GM23248 (cell line): ENCODE data around the gene AMZ2. TPM values are rescaled to one million over a fixed set of nuclear protein-coding genes. Genes with fewer than 3 reads are reported as not detected.

Experiments
- DNase-seq: peaks from one replicate; pipeline ENCODE4 v3.0.0-alpha.2; 2015
- H2AFZ ChIP-seq: fragments of 200-600 bp; sonication (generic); 2 replicates; pipeline ENCODE4 v1.6.1; 2016; ENCODE audit warnings: antibody characterized with exemption
- H3F3A ChIP-seq: fragments of 200-600 bp; sonication (generic); 2 replicates; pipeline ENCODE4 v1.6.1; 2016; ENCODE audit warnings: mild to moderate bottlenecking, antibody characterized with exemption, mixed run types; ENCODE audit not compliant: insufficient read depth
- H3K27ac ChIP-seq: fragments of 200-600 bp; sonication (generic); 2 replicates; pipeline ENCODE4 v1.5.1; 2016; ENCODE audit warnings: mild to moderate bottlenecking
- H3K27me3 ChIP-seq: fragments of 200-600 bp; sonication (generic); replicated peaks from 2 replicates; pipeline ENCODE4 v1.6.1; 2016; ENCODE audit warnings: mild to moderate bottlenecking; ENCODE audit not compliant: insufficient read depth
- H3K36me3 ChIP-seq: fragments of 200-600 bp; sonication (generic); 2 replicates; pipeline ENCODE4 v1.6.1; 2016; ENCODE audit warnings: low read depth, mild to moderate bottlenecking
- H3K4me1 ChIP-seq: fragments of 200-600 bp; sonication (generic); 2 replicates; pipeline ENCODE4 v1.6.1; 2016; ENCODE audit warnings: mild to moderate bottlenecking; ENCODE audit not compliant: insufficient read depth
- H3K4me2 ChIP-seq: fragments of 200-600 bp; sonication (generic); one replicate; pipeline ENCODE4 v1.6.1; 2016; ENCODE audit warnings: mild to moderate bottlenecking; ENCODE audit not compliant: unreplicated experiment
- H3K4me3 ChIP-seq: fragments of 200-600 bp; sonication (generic); 2 replicates; pipeline ENCODE4 v1.5.1; 2016; ENCODE audit warnings: mild to moderate bottlenecking
- H3K79me2 ChIP-seq: fragments of 200-600 bp; sonication (generic); 2 replicates; pipeline ENCODE4 v1.6.1; 2016; ENCODE audit warnings: mild to moderate bottlenecking; ENCODE audit not compliant: insufficient read depth
- H3K9ac ChIP-seq: fragments of 200-600 bp; sonication (generic); 2 replicates; pipeline ENCODE4 v1.6.1; 2016; ENCODE audit warnings: mild to moderate bottlenecking
- H3K9me2 ChIP-seq: fragments of 200-600 bp; sonication (generic); 2 replicates; pipeline ENCODE4 v1.6.1; 2016; ENCODE audit warnings: mixed run types, mild to moderate bottlenecking, moderate library complexity; ENCODE audit not compliant: insufficient read depth
- H3K9me3 ChIP-seq: fragments of 200-600 bp; sonication (generic); one replicate; pipeline ENCODE4 v1.6.1; 2017; ENCODE audit warnings: low read depth
- H4K20me1 ChIP-seq: fragments of 200-600 bp; sonication (generic); 2 replicates; pipeline ENCODE4 v1.6.0; 2016; ENCODE audit not compliant: insufficient read depth
- EZH2 ChIP-seq: fragments of 200-600 bp; sonication (generic); IDR thresholded peaks from 2 replicates; pipeline ENCODE4 v1.6.1; 2018; ENCODE audit warnings: antibody characterized with exemption, mild to moderate bottlenecking; ENCODE audit not compliant: insufficient read depth, poor library complexity, severe bottlenecking
- EZH2phosphoT487 ChIP-seq: fragments of 200-600 bp; sonication (generic); IDR thresholded peaks from 2 replicates; pipeline ENCODE4 v1.6.1; 2018; ENCODE audit warnings: antibody characterized with exemption, moderate library complexity, mild to moderate bottlenecking, low read depth; ENCODE audit not compliant: insufficient read depth
- WGBS, 2 experiments: methylation state at CpG; one replicate each; pipeline ENCODE4 v1.1.6; 2015 to 2017; ENCODE audit warnings: low lambda C conversion rate in 2 of 2, low coverage in 1 of 2; ENCODE audit errors: missing lambda C conversion rate in 2 of 2; 5-methylcytosine and 5-hydroxymethylcytosine counted together
- in situ Hi-C: fragments of 300-500 bp; cut with MboI; formaldehyde crosslinking; loops from 2 replicates; pipeline ENCODE4 v1.15.0; 2020
- polyA plus RNA-seq: library from polyadenylated mRNA; unstranded; fragments of >200 nt; fragmentation: Nextera tagmentation; extraction: Ambion mirVana; gene quantifications from 2 replicates; pipeline ENCODE4 v1.2.1, GENCODE V29; 2016
- total RNA-seq: library from RNA; depleted of rRNA; stranded (reverse); fragments of >200 nt; shearing (Covaris generic); gene quantifications from 2 replicates; pipeline ENCODE4 v1.2.3, GENCODE V29; 2014

Gene AMZ2
- total and polyA plus RNA-seq, 2 experiments from 2014 or later, result 96.7 to 117 TPM

- Histone ChIP-seq H3K27ac (no peak overlapping the region), H3K4me1 (peaks cover 5% of the 10 kb centered on the region; the same call in 1 of the 2 replicates), H3K9me3 (no peaks in the 10 kb centered on the region), H3K4me3 (no peak overlapping the region), H2AFZ (no peak overlapping the region), H3K9me2 (no peaks in the 10 kb centered on the region), H3K36me3 (no peaks in the 10 kb centered on the region), H3K79me2 (no peaks in the 10 kb centered on the region), H4K20me1 (no peaks in the 10 kb centered on the region), H3K4me2 (no peak overlapping the region), H3K27me3 (0 out of 2 replicates have a peak, but pooled peaks cover 4% of the 10 kb centered on the region), H3F3A (peaks cover 10% of the 10 kb centered on the region), H3K9ac (no peak overlapping the region)
- TF ChIP-seq EZH2 (no peak), EZH2phosphoT487 (no peak)
- in situ Hi-C loops, result no loop called here
- no peak for DNase-seq
- WGBS, 2 experiments, result 95 to 96% methylated on average over 6 of the region's 6 CpGs
Observed at GRCh38 chr17:68293490-68294195, 45.8 kb downstream of the AMZ2 start.

DNA sequence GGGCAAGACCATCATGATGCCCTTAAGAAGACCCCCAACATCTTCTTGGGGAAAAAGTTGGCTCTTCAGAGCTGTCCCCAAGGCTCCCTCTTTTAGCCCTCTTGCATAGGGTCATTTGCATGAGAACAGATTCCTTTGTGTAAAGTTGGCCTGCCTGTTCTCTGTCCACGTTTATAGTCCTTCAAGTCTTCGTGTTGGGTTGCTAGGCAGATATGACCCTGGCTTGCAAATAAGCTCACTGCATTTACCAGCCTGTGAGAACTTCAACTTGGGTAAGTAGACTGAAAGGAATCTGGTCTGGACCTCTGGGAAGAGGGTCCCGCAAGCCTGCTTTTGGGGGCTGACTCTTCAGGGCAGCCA lies 46.3 kb downstream of the AMZ2 start:
- Histone ChIP-seq H3K27ac (no peak overlapping the region), H4K20me1 (no peaks in the 10 kb centered on the region), H3F3A (peaks cover 10% of the 10 kb centered on the region), H3K9me2 (no peaks in the 10 kb centered on the region), H3K4me1 (peaks cover 5% of the 10 kb centered on the region; the same call in 1 of the 2 replicates), H3K27me3 (0 out of 2 replicates have a peak, but pooled peaks cover 4% of the 10 kb centered on the region), H3K36me3 (no peaks in the 10 kb centered on the region), H3K4me3 (no peak overlapping the region), H3K4me2 (no peak overlapping the region), H3K9me3 (no peaks in the 10 kb centered on the region), H2AFZ (no peak overlapping the region), H3K9ac (no peak overlapping the region), H3K79me2 (no peaks in the 10 kb centered on the region)
- TF ChIP-seq EZH2, result no peak
- TF ChIP-seq EZH2phosphoT487, result no peak
- 93 to 94% methylated on average over 3 of the region's 3 CpGs for WGBS, 2 experiments
- in situ Hi-C loops, result no loop called here
- DNase-seq, result no peak

GRCh38 chr17:68294617-68295016 lies 46.8 kb downstream of the AMZ2 start:
- TF ChIP-seq EZH2phosphoT487 (no peak), EZH2 (no peak)
- H3K9me3 ChIP-seq, result no peaks in the 10 kb centered on the region
- no peak overlapping the region for H3K9ac ChIP-seq
- in situ Hi-C loops, result no loop called here
- H3K4me2 ChIP-seq, result no peak overlapping the region
- WGBS, 2 experiments, result 81 to 85% methylated on average over 4 of the region's 4 CpGs
- no peak overlapping the region for H3K4me3 ChIP-seq
- H3F3A ChIP-seq, result peaks cover 10% of the 10 kb centered on the region
- H2AFZ ChIP-seq, result no peak overlapping the region
- H3K79me2 ChIP-seq, result no peaks in the 10 kb centered on the region
- no peak for DNase-seq
- no peaks in the 10 kb centered on the region for H4K20me1 ChIP-seq
- H3K4me1 ChIP-seq, result peaks cover 5% of the 10 kb centered on the region; the same call in 1 of the 2 replicates
- H3K27ac ChIP-seq, result no peak overlapping the region
- H3K36me3 ChIP-seq, result no peaks in the 10 kb centered on the region
- no peaks in the 10 kb centered on the region for H3K9me2 ChIP-seq
- 0 out of 2 replicates have a peak, but pooled peaks cover 4% of the 10 kb centered on the region for H3K27me3 ChIP-seq

- Histone ChIP-seq H3K9ac (no peak overlapping the region), H3K79me2 (no peaks in the 10 kb centered on the region), H3K4me1 (peaks cover 5% of the 10 kb centered on the region; the same call in 1 of the 2 replicates), H3F3A (peaks cover 10% of the 10 kb centered on the region; the same call in 1 of the 2 replicates), H4K20me1 (no peaks in the 10 kb centered on the region), H3K9me2 (no peaks in the 10 kb centered on the region), H3K9me3 (no peaks in the 10 kb centered on the region), H3K36me3 (no peaks in the 10 kb centered on the region), H3K27ac (no peak overlapping the region), H3K27me3 (peaks cover 4% of the 10 kb centered on the region; the same call in 1 of the 2 replicates), H3K4me2 (no peak overlapping the region), H3K4me3 (no peak overlapping the region), H2AFZ (no peak overlapping the region)
- no peak for DNase-seq
- no peak for TF ChIP-seq EZH2phosphoT487
- no peak for TF ChIP-seq EZH2
- in situ Hi-C loops, result no loop called here
- 85 to 94% methylated on average over 7 of the region's 7 CpGs for WGBS, 2 experiments
Observed at GRCh38 chr17:68295086-68295485, 47.2 kb downstream of the AMZ2 start.
